Lung (tissue), 12 donors: Measurements from ENCODE around the gene PRKG1. TPM values are rescaled to one million over a fixed set of nuclear protein-coding genes. Genes with fewer than 3 reads are reported as not detected.
"Not testable (repeated sequence)": the region's sequence is repeated elsewhere in the genome, so short reads cannot be mapped to it uniquely, and the experiment has no call there.

ENCODE experiments used
- ATAC-seq: fragments of 200-7000 bp; cut with Tn5 transposase; one replicate; pipeline ENCODE4 v1.9.1; 2020; ENCODE audit warnings: moderate number of reproducible peaks; ENCODE audit not compliant: insufficient read depth, low FRiP score
- DNase-seq, 3 donors: peaks; one replicate each; pipeline ENCODE4 v3.0.0-alpha.2; 2013 to 2017
- H3K27ac ChIP-seq, 2 donors: one replicate each; pipeline ENCODE4 v1.5.1; 2013; ENCODE audit warnings: mild to moderate bottlenecking in 2 of 2, moderate library complexity in 2 of 2, control low read depth in 1 of 2, inconsistent platforms in 1 of 2, low read depth in 1 of 2, low read length in 1 of 2
- H3K27me3 ChIP-seq, 3 donors: one replicate each; pipeline ENCODE4 v1.5.1; 2013; ENCODE audit warnings: low read length in 2 of 3; ENCODE audit not compliant: control insufficient read depth in 3 of 3, insufficient read depth in 3 of 3
- H3K36me3 ChIP-seq, 4 donors: one replicate each; pipeline ENCODE4 v1.5.1; 2013; ENCODE audit warnings: low read length in 4 of 4, mild to moderate bottlenecking in 1 of 4, moderate library complexity in 1 of 4; ENCODE audit not compliant: control insufficient read depth in 4 of 4, insufficient read depth in 4 of 4
- H3K4me1 ChIP-seq, 5 donors: one replicate each; pipeline ENCODE4 v1.5.1; 2013; ENCODE audit warnings: low read length in 5 of 5, mild to moderate bottlenecking in 2 of 5, moderate library complexity in 1 of 5; ENCODE audit not compliant: control insufficient read depth in 5 of 5, insufficient read depth in 5 of 5
- H3K4me3 ChIP-seq: one replicate; pipeline ENCODE4 v1.5.1; 2013; ENCODE audit warnings: mild to moderate bottlenecking, control low read depth, moderate library complexity
- H3K9ac ChIP-seq, 2 donors: one replicate each; pipeline ENCODE4 v1.5.1; 2013; ENCODE audit warnings: low read length in 2 of 2, control low read depth in 1 of 2; ENCODE audit not compliant: insufficient read depth in 1 of 2
- H3K9me3 ChIP-seq, 4 donors: one replicate each; pipeline ENCODE4 v1.5.1; 2013; ENCODE audit warnings: low read length in 3 of 4, mild to moderate bottlenecking in 1 of 4, moderate library complexity in 1 of 4; ENCODE audit not compliant: control insufficient read depth in 4 of 4, insufficient read depth in 3 of 4
- CTCF ChIP-seq: IDR thresholded peaks from 2 replicates; pipeline ENCODE4 v1.5.1; 2012; ENCODE audit warnings: mild to moderate bottlenecking; ENCODE audit errors: control extremely low read depth, extremely low read depth
- WGBS, 2 donors: extraction: QIAGEN DNeasy Blood & Tissue Kit; methylation state at CpG; one replicate each; pipeline ENCODE4 v1.1.7; 2013; 5-methylcytosine and 5-hydroxymethylcytosine counted together
- polyA plus RNA-seq, 2 donors: library from polyadenylated mRNA; stranded (reverse); fragments of 200-250 nt; gene quantifications; one replicate each; pipeline ENCODE4 v1.2.1, GENCODE V29; 2013
- total RNA-seq, 2 donors: library from RNA; depleted of rRNA in 1 of 2; stranded (reverse); fragments of >200 nt in 1 of 2; gene quantifications; one replicate each; pipeline ENCODE4 v1.2.1, GENCODE V29; 2014 to 2021
- donor health status: control.
- donor health status: control.
- donor health status: Bipolar disorder and iron deficiency.
- donor health status: healthy.
- donor health status: DM: yes; HTN: yes; CAD: no.

Gene PRKG1
- total and polyA plus RNA-seq, 4 donors, result 2.1 to 50.8 (median 15.1) TPM

GRCh38 chr10:51685768-51686167 is 611.5 kb downstream of the PRKG1 start:
- Histone ChIP-seq H3K27me3 (no peaks in the 10 kb centered on the region), H3K36me3 (no peaks in the 10 kb centered on the region), H3K27ac (no peak overlapping the region), H3K4me1 (peaks cover 0 to 13% (median 6%) of the 10 kb centered on the region in 5 donors), H3K9ac (no peak overlapping the region), H3K9me3 (no peaks in the 10 kb centered on the region), H3K4me3 (no peak overlapping the region)
- DNase-seq (no peak), ATAC-seq (no peak)
- 91 to 100% methylated on average over 2 of the region's 2 CpGs for WGBS, 2 donors
- TF ChIP-seq CTCF, result no peak

DNA sequence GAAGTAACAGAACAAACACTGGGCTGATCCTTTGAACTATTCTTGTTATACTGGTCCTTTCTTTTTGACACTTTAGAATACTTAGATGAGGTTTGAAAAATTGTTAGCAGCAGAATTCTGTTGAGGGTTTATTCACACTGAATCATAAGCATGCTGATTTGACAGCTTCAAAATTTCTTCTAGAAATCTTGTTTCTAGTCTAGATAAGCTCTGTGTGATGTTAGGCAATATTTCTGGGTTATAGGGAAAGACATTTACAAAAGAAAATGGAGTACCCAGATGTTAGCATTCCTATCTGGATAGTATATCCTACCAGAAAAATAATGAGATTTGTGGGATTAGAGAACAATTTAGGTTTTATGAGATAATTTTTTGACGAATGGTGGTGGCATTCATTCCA is 613.0 kb downstream of the PRKG1 start:
- no peak for TF ChIP-seq CTCF
- WGBS, 2 donors, result 97 to 98% methylated on average over 1 of the region's 1 CpG
- ATAC-seq (no peak), DNase-seq (no peak)
- peaks cover 0 to 13% (median 5%) of the 10 kb centered on the region in 5 donors for H3K4me1 ChIP-seq
- no peaks in the 10 kb centered on the region for H3K27me3 ChIP-seq
- no peak overlapping the region for H3K4me3 ChIP-seq
- no peaks in the 10 kb centered on the region for H3K36me3 ChIP-seq
- H3K27ac ChIP-seq, result no peak overlapping the region
- H3K9me3 ChIP-seq, result no peaks in the 10 kb centered on the region
- no peak overlapping the region for H3K9ac ChIP-seq

- WGBS, 2 donors, result 88 to 90% methylated on average over 2 of the region's 2 CpGs
These were observed 614.5 kb downstream of the PRKG1 start for GRCh38 chr10:51688826-51689225.

DNA sequence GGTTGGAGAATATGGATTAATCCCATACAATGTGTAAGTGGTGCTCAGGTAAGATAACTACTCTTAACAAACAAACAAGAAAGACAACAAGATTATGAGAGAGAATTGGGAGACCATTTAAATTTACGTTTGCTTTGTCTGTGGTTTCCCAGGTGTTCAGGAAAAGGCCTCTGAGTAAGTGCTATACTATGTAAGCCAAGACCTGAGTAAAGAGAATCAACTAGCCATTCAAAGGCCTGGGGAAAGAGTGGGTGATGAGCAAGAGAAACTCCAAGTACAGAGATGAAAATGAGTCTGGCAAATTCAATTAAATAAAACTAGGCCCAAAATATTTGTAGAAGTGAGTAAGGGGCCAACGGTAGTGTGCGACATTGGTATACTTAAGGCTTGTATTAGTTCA is 615.2 kb downstream of the PRKG1 start:
- peaks cover 0 to 3% (median 0%) of the 10 kb centered on the region in 5 donors for H3K4me1 ChIP-seq
- no peaks in the 10 kb centered on the region for H3K9me3 ChIP-seq
- no peaks in the 10 kb centered on the region for H3K36me3 ChIP-seq
- H3K4me3 ChIP-seq, result no peak overlapping the region
- H3K27me3 ChIP-seq, result no peaks in the 10 kb centered on the region
- H3K9ac ChIP-seq, result no peak overlapping the region
- ATAC-seq, result no peak
- TF ChIP-seq CTCF, result no peak
- DNase-seq, result no peak
- H3K27ac ChIP-seq, result no peak overlapping the region
- 91 to 93% methylated on average over 3 of the region's 3 CpGs for WGBS, 2 donors

More at GRCh38 chr10:51688826-51689225, 614.5 kb downstream of the PRKG1 start:
- H3K9ac ChIP-seq, H3K4me1 ChIP-seq, H3K27ac ChIP-seq, ATAC-seq, DNase-seq, H3K4me3 ChIP-seq, H3K36me3 ChIP-seq, H3K9me3 ChIP-seq, H3K27me3 ChIP-seq: not testable (repeated sequence)
